Measurements from ENCODE around the gene TMEM184A.
"Not testable (repeated sequence)": the region's sequence is repeated elsewhere in the genome, so short reads cannot be mapped to it uniquely, and the experiment has no call there.

The TMEM184A gene

GRCh38 chr7:1590887-1591286, 34.9 kb upstream of the TMEM184A start:
- no peak overlapping the region for H3K4me3 ChIP-seq (ENCODE audit: insufficient read depth, low read depth, low read length)
- H3K9me3 ChIP-seq (ENCODE audit: control insufficient read depth, low read length), result no peaks in the 10 kb centered on the region
- no peak overlapping the region for H3K27ac ChIP-seq (ENCODE audit: insufficient read depth, low read depth, low read length, poor library complexity, severe bottlenecking)
- 88 to 94% methylated on average over 9 of the region's 9 CpGs for WGBS, 2 experiments
- H3K4me1 ChIP-seq (ENCODE audit: control insufficient read depth, insufficient read depth, low read length), result no peaks in the 10 kb centered on the region
- no peaks in the 10 kb centered on the region for H3K27me3 ChIP-seq (ENCODE audit: control insufficient read depth, insufficient read depth, low read length, poor library complexity, severe bottlenecking)
- no peaks in the 10 kb centered on the region for H3K36me3 ChIP-seq (ENCODE audit: control insufficient read depth, insufficient read depth, low read length)

- Histone ChIP-seq H3K27ac (ENCODE audit: insufficient read depth, low read depth, low read length, poor library complexity, severe bottlenecking) (no peak overlapping the region), H3K4me1 (ENCODE audit: control insufficient read depth, insufficient read depth, low read length) (no peaks in the 10 kb centered on the region), H3K4me3 (ENCODE audit: insufficient read depth, low read depth, low read length) (no peak overlapping the region), H3K9me3 (ENCODE audit: control insufficient read depth, low read length) (no peaks in the 10 kb centered on the region), H3K27me3 (ENCODE audit: control insufficient read depth, insufficient read depth, low read length, poor library complexity, severe bottlenecking) (no peaks in the 10 kb centered on the region), H3K36me3 (ENCODE audit: control insufficient read depth, insufficient read depth, low read length) (no peaks in the 10 kb centered on the region)
- 89 to 94% methylated on average over 6 of the region's 6 CpGs for WGBS, 2 experiments
These were observed 34.5 kb upstream of the TMEM184A start for GRCh38 chr7:1590476-1590875.

GRCh38 chr7:1588978-1589377, 33.0 kb upstream of the TMEM184A start:
- Histone ChIP-seq H3K27me3 (ENCODE audit: control insufficient read depth, insufficient read depth, low read length, poor library complexity, severe bottlenecking) (no peaks in the 10 kb centered on the region), H3K36me3 (ENCODE audit: control insufficient read depth, insufficient read depth, low read length) (no peaks in the 10 kb centered on the region)
- WGBS, 2 experiments, result 95 to 97% methylated on average over 1 of the region's 1 CpG

GRCh38 chr7:1587738-1588137, 31.7 kb upstream of the TMEM184A start:
- WGBS, 2 experiments, result 89 to 92% methylated on average over 12 of the region's 12 CpGs
- no peak overlapping the region for H3K27ac ChIP-seq (ENCODE audit: insufficient read depth, low read depth, low read length, poor library complexity, severe bottlenecking)
- H3K27me3 ChIP-seq (ENCODE audit: control insufficient read depth, insufficient read depth, low read length, poor library complexity, severe bottlenecking), result no peaks in the 10 kb centered on the region
- H3K36me3 ChIP-seq (ENCODE audit: control insufficient read depth, insufficient read depth, low read length), result no peaks in the 10 kb centered on the region
- H3K4me1 ChIP-seq (ENCODE audit: control insufficient read depth, insufficient read depth, low read length), result no peaks in the 10 kb centered on the region
- H3K9me3 ChIP-seq (ENCODE audit: control insufficient read depth, low read length), result no peaks in the 10 kb centered on the region
- no peak overlapping the region for H3K4me3 ChIP-seq (ENCODE audit: insufficient read depth, low read depth, low read length)

More at GRCh38 chr7:1588978-1589377, 33.0 kb upstream of the TMEM184A start:
- Histone ChIP-seq H3K4me3 (ENCODE audit: insufficient read depth, low read depth, low read length) (no peak overlapping the region), H3K4me1 (ENCODE audit: control insufficient read depth, insufficient read depth, low read length) (no peaks in the 10 kb centered on the region), H3K9me3 (ENCODE audit: control insufficient read depth, low read length) (no peaks in the 10 kb centered on the region), H3K27ac (ENCODE audit: insufficient read depth, low read depth, low read length, poor library complexity, severe bottlenecking) (no peak overlapping the region)

- no peaks in the 10 kb centered on the region for H3K36me3 ChIP-seq (ENCODE audit: control insufficient read depth, insufficient read depth, low read length)
- H3K27ac ChIP-seq (ENCODE audit: insufficient read depth, low read depth, low read length, poor library complexity, severe bottlenecking), result no peak overlapping the region
- 93 to 95% methylated on average over 42 of the region's 42 CpGs for WGBS, 2 experiments
- no peaks in the 10 kb centered on the region for H3K4me1 ChIP-seq (ENCODE audit: control insufficient read depth, insufficient read depth, low read length)
- no peak overlapping the region for H3K4me3 ChIP-seq (ENCODE audit: insufficient read depth, low read depth, low read length)
- no peaks in the 10 kb centered on the region for H3K27me3 ChIP-seq (ENCODE audit: control insufficient read depth, insufficient read depth, low read length, poor library complexity, severe bottlenecking)
- no peaks in the 10 kb centered on the region for H3K9me3 ChIP-seq (ENCODE audit: control insufficient read depth, low read length)
These were observed 31.1 kb upstream of the TMEM184A start for GRCh38 chr7:1586827-1587705.

GRCh38 chr7:1586126-1586826, 30.3 kb upstream of the TMEM184A start:
- no peak overlapping the region for H3K27ac ChIP-seq (ENCODE audit: insufficient read depth, low read depth, low read length, poor library complexity, severe bottlenecking)
- no peaks in the 10 kb centered on the region for H3K36me3 ChIP-seq (ENCODE audit: control insufficient read depth, insufficient read depth, low read length)
- no peaks in the 10 kb centered on the region for H3K4me1 ChIP-seq (ENCODE audit: control insufficient read depth, insufficient read depth, low read length)
- H3K27me3 ChIP-seq (ENCODE audit: control insufficient read depth, insufficient read depth, low read length, poor library complexity, severe bottlenecking), result no peaks in the 10 kb centered on the region
- WGBS, 2 experiments, result 89 to 92% methylated on average over 34 of the region's 34 CpGs
- no peak overlapping the region for H3K4me3 ChIP-seq (ENCODE audit: insufficient read depth, low read depth, low read length)
- no peaks in the 10 kb centered on the region for H3K9me3 ChIP-seq (ENCODE audit: control insufficient read depth, low read length)

- 93 to 95% methylated on average over 37 of the region's 37 CpGs for whole genome bisulfite sequencing, 2 experiments
These were observed 29.4 kb upstream of the TMEM184A start for GRCh38 chr7:1585142-1585981.

GRCh38 chr7:1584700-1585099, 28.7 kb upstream of the TMEM184A start:
- Histone ChIP-seq H3K4me3 (ENCODE audit: insufficient read depth, low read depth, low read length) (no peak overlapping the region), H3K36me3 (ENCODE audit: control insufficient read depth, insufficient read depth, low read length) (no peaks in the 10 kb centered on the region), H3K4me1 (ENCODE audit: control insufficient read depth, insufficient read depth, low read length) (peaks cover 3% of the 10 kb centered on the region), H3K27me3 (ENCODE audit: control insufficient read depth, insufficient read depth, low read length, poor library complexity, severe bottlenecking) (no peaks in the 10 kb centered on the region), H3K9me3 (ENCODE audit: control insufficient read depth, low read length) (no peaks in the 10 kb centered on the region), H3K27ac (ENCODE audit: insufficient read depth, low read depth, low read length, poor library complexity, severe bottlenecking) (no peak overlapping the region)
- 92 to 95% methylated on average over 18 of the region's 18 CpGs for WGBS, 2 experiments

More at GRCh38 chr7:1585142-1585981, 29.4 kb upstream of the TMEM184A start:
- Histone ChIP-seq H3K4me3 (ENCODE audit: insufficient read depth, low read depth, low read length) (no peak overlapping the region), H3K27me3 (ENCODE audit: control insufficient read depth, insufficient read depth, low read length, poor library complexity, severe bottlenecking) (no peaks in the 10 kb centered on the region), H3K9me3 (ENCODE audit: control insufficient read depth, low read length) (no peaks in the 10 kb centered on the region), H3K4me1 (ENCODE audit: control insufficient read depth, insufficient read depth, low read length) (no peaks in the 10 kb centered on the region), H3K36me3 (ENCODE audit: control insufficient read depth, insufficient read depth, low read length) (no peaks in the 10 kb centered on the region), H3K27ac (ENCODE audit: insufficient read depth, low read depth, low read length, poor library complexity, severe bottlenecking) (no peak overlapping the region)

GRCh38 chr7:1583241-1583930, 27.4 kb upstream of the TMEM184A start:
- WGBS, 2 experiments, result 91 to 92% methylated on average over 18 to 19 of the region's 19 CpGs
- H3K4me1 ChIP-seq (ENCODE audit: control insufficient read depth, insufficient read depth, low read length); H3K4me3 ChIP-seq (ENCODE audit: insufficient read depth, low read depth, low read length); H3K36me3 ChIP-seq (ENCODE audit: control insufficient read depth, insufficient read depth, low read length); H3K9me3 ChIP-seq (ENCODE audit: control insufficient read depth, low read length); H3K27ac ChIP-seq (ENCODE audit: insufficient read depth, low read depth, low read length, poor library complexity, severe bottlenecking); H3K27me3 ChIP-seq (ENCODE audit: control insufficient read depth, insufficient read depth, low read length, poor library complexity, severe bottlenecking): not testable (repeated sequence)
